Right atrium auricular region (tissue), 2 donors: ENCODE measurements around the gene GNGT2. TPM values are rescaled to one million over a fixed set of nuclear protein-coding genes. Genes with fewer than 3 reads are reported as not detected.
"Not testable (repeated sequence)": the region's sequence is repeated elsewhere in the genome, so short reads cannot be mapped to it uniquely, and the experiment has no call there.

ENCODE experiments used
- DNase-seq: peaks from one replicate; pipeline ENCODE4 v3.0.0-alpha.2; 2019; ENCODE audit warnings: low spot score
- H3K27ac ChIP-seq, 2 donors: fragments of 200-600 bp; sonication (generic); 1 replicate in 1 of 2; 2 replicates in 1 of 2; pipeline ENCODE4 v1.5.1; 2016 to 2019
- H3K27me3 ChIP-seq, 2 donors: fragments of 200-600 bp; sonication (generic); one replicate each; pipeline versions ENCODE4 v1.5.1 to v1.6.0; 2017 to 2019
- H3K36me3 ChIP-seq: fragments of 200-600 bp; sonication (generic); one replicate; pipeline ENCODE4 v1.5.1; 2016
- H3K4me1 ChIP-seq, 2 donors: fragments of 200-600 bp; sonication (generic); one replicate each; pipeline versions ENCODE4 v1.5.1 to v1.6.0; 2017 to 2019
- H3K4me3 ChIP-seq, 2 donors: fragments of 200-600 bp; sonication (generic); 1 replicate in 1 of 2; 2 replicates in 1 of 2; pipeline ENCODE4 v1.5.1; 2017 to 2019; ENCODE audit warnings: mild to moderate bottlenecking in 1 of 2, moderate library complexity in 1 of 2
- H3K9me3 ChIP-seq, 2 donors: fragments of 200-600 bp; sonication (generic); one replicate each; pipeline ENCODE4 v1.5.1; 2019
- CTCF ChIP-seq, 2 donors: fragments of 200-600 bp; sonication (generic); IDR thresholded peaks; one replicate each; pipeline ENCODE4 v1.5.1; 2019; ENCODE audit warnings: antibody characterized with exemption in 2 of 2
- total RNA-seq, 2 donors: library from RNA; depleted of rRNA; stranded (reverse); fragments of >200 nt; gene quantifications; one replicate each; pipeline ENCODE4 v1.1.0, GENCODE V29; 2016

The GNGT2 gene
- total RNA-seq, 2 donors from 2014 or later = 0.90 to 1.4 TPM

- no peaks in the 10 kb centered on the region for H3K27me3 ChIP-seq
- no peaks in the 10 kb centered on the region for H3K36me3 ChIP-seq
- H3K4me3 ChIP-seq = no peak overlapping the region
- no peaks in the 10 kb centered on the region for H3K4me1 ChIP-seq
- H3K9me3 ChIP-seq = no peaks in the 10 kb centered on the region
- no peak overlapping the region for H3K27ac ChIP-seq
- no peak for DNase-seq
- no peak for TF ChIP-seq CTCF (IDR thresholded peaks at IDR 0.05)
These were observed 26.6 kb downstream of the GNGT2 start for GRCh38 chr17:49183801-49184200.

- no peak overlapping the region for H3K27ac ChIP-seq
- no peak for DNase-seq
- TF ChIP-seq CTCF (IDR thresholded peaks at IDR 0.05) = no peak
- H3K27me3 ChIP-seq = no peaks in the 10 kb centered on the region
- H3K36me3 ChIP-seq = no peaks in the 10 kb centered on the region
- no peaks in the 10 kb centered on the region for H3K4me1 ChIP-seq
- H3K9me3 ChIP-seq = peaks cover 0 to under 1% of the 10 kb centered on the region in 2 donors
- no peak overlapping the region for H3K4me3 ChIP-seq
These were observed 27.0 kb downstream of the GNGT2 start for GRCh38 chr17:49183341-49183740.

- Histone ChIP-seq H3K36me3 (no peaks in the 10 kb centered on the region), H3K9me3 (peaks cover 0 to 22% of the 10 kb centered on the region in 2 donors)
- TF ChIP-seq CTCF (IDR thresholded peaks at IDR 0.05) = no peak
These were observed 29.3 kb downstream of the GNGT2 start for GRCh38 chr17:49180998-49181635.

GRCh38 chr17:49180303-49180702, 30.1 kb downstream of the GNGT2 start:
- peak; percentile 73 for DNase-seq
- Histone ChIP-seq H3K4me3 (no peak overlapping the region), H3K27me3 (no peaks in the 10 kb centered on the region), H3K9me3 (peaks cover 0 to 30% of the 10 kb centered on the region in 2 donors), H3K36me3 (no peaks in the 10 kb centered on the region), H3K4me1 (no peaks in the 10 kb centered on the region), H3K27ac (no peak overlapping the region)
- peak; percentile 34 to 77 for TF ChIP-seq CTCF (IDR thresholded peaks at IDR 0.05)

More at GRCh38 chr17:49180998-49181635, 29.3 kb downstream of the GNGT2 start:
- no peaks in the 10 kb centered on the region for H3K4me1 ChIP-seq
- no peak for DNase-seq
- H3K4me3 ChIP-seq = no peak overlapping the region
- H3K27ac ChIP-seq = no peak overlapping the region
- no peaks in the 10 kb centered on the region for H3K27me3 ChIP-seq

GRCh38 chr17:49175978-49176377, 34.4 kb downstream of the GNGT2 start:
- H3K4me3 ChIP-seq, DNase-seq, H3K27me3 ChIP-seq, H3K4me1 ChIP-seq, H3K36me3 ChIP-seq, H3K27ac ChIP-seq: not testable (repeated sequence)
- H3K9me3 ChIP-seq = peaks cover 0 to 44% of the 10 kb centered on the region in 2 donors

DNA sequence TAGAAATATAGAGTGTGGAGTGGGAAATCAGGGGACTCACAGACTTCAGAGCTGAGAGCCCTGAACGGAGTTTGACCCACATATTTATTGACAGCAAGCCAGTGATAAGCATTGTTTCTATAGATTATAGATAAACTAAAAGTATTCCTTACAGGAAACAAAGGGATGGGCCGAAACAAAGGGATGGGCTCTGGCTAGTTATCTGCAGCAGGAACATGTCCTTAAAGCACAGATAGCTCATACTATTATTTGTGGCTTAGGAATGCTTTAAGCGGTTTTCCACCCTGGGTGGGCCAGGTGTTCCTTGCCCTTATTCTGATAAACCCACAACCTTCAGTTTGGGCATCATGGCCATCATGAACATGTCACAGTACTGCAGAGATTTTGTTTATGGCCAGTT, 39.7 kb downstream of the GNGT2 start:
- H3K4me3 ChIP-seq, DNase-seq, H3K36me3 ChIP-seq, H3K27ac ChIP-seq, H3K4me1 ChIP-seq, H3K27me3 ChIP-seq: not testable (repeated sequence)
- peaks cover 0 to 18% of the 10 kb centered on the region in 2 donors for H3K9me3 ChIP-seq

- no peaks in the 10 kb centered on the region for H3K27me3 ChIP-seq
These were observed 40.2 kb downstream of the GNGT2 start for GRCh38 chr17:49170216-49170615.

More at GRCh38 chr17:49170216-49170615, 40.2 kb downstream of the GNGT2 start:
- Histone ChIP-seq H3K9me3 (peaks cover 0 to 14% of the 10 kb centered on the region in 2 donors), H3K4me1 (no peaks in the 10 kb centered on the region), H3K4me3 (no peak overlapping the region), H3K27ac (no peak overlapping the region), H3K36me3 (no peaks in the 10 kb centered on the region)
- no peak for DNase-seq
- TF ChIP-seq CTCF (IDR thresholded peaks at IDR 0.05) = no peak
